A549 (cell line): ENCODE results near the gene C1orf167. TPM values are rescaled to one million over a fixed set of nuclear protein-coding genes. Genes with fewer than 3 reads are reported as not detected.

Source experiments
- ATAC-seq, 2 experiments: fragments of 200-7000 bp in 1 of 2; fragments of >200 bp in 1 of 2; cut with Nextera tagmentation in 1 of 2; cut with Tn5 transposase in 1 of 2; 3 replicates each; pipeline versions ENCODE4 v1.8.0 to v1.9.1; 2018 to 2020; ENCODE audit warnings: mild to moderate bottlenecking in 1 of 2, moderate library complexity in 1 of 2
- CTCF ChIA-PET: fragments of 300-600 bp; sonication (Branson Sonifier 250); formaldehyde crosslinking; extraction: SDS; loops from one replicate; lab custom pipeline; 2021; ENCODE audit warnings: antibody characterized with exemption, inconsistent platforms; lab: Yijun Ruan, JAX
- POLR2A ChIA-PET: fragments of 350-600 bp; formaldehyde crosslinking; extraction: SDS; loops from one replicate; lab custom pipeline; 2021; ENCODE audit warnings: antibody characterized with exemption, inconsistent platforms; lab: Yijun Ruan, JAX
- DNase-seq, 2 experiments: peaks; one replicate each; pipeline versions ENCODE4 v3.0.0 to v3.0.0-alpha.2; 2011 to 2016; ENCODE audit warnings: low read depth in 1 of 2, low spot score in 1 of 2
- FAIRE-seq: peaks from 2 replicates; lab custom pipeline; 2011; peaks lifted over from hg19 to GRCh38; lab: Jason Lieb, UNC
- H3K27ac ChIP-seq, 2 experiments: fragments of >200 bp; sonication (Bioruptor Twin); formaldehyde crosslinking; 3 replicates each; pipeline ENCODE4 v1.5.1; 2016 to 2017
- H3K4me1 ChIP-seq: fragments of >200 bp; sonication (Bioruptor Twin); formaldehyde crosslinking; 3 replicates; pipeline ENCODE4 v1.6.1; 2016
- H3K4me2 ChIP-seq: fragments of >200 bp; sonication (Bioruptor Twin); formaldehyde crosslinking; 3 replicates; pipeline ENCODE4 v1.6.1; 2016
- H3K4me3 ChIP-seq: fragments of >200 bp; sonication (Bioruptor Twin); formaldehyde crosslinking; 3 replicates; pipeline ENCODE4 v1.5.1; 2016
- H3K9me3 ChIP-seq: fragments of >200 bp; sonication (Bioruptor Twin); formaldehyde crosslinking; 3 replicates; pipeline ENCODE4 v1.6.1; 2016
- BHLHE40 ChIP-seq: IDR thresholded peaks from 2 replicates; pipeline ENCODE4 v1.6.1; 2012; ENCODE audit warnings: low read depth, low read length, inconsistent platforms
- CEBPB ChIP-seq, 2 experiments: fragments of >200 bp in 1 of 2; sonication (Bioruptor Twin) in 1 of 2; formaldehyde crosslinking in 1 of 2; IDR thresholded peaks; 2 replicates each; pipeline ENCODE4 v1.6.1; 2012 to 2016
- CHD4 ChIP-seq: fragments of 200-600 bp; sonication (generic); IDR thresholded peaks from 2 replicates; pipeline ENCODE4 v1.6.1; 2016; ENCODE audit warnings: antibody characterized with exemption, mild to moderate bottlenecking, borderline replicate concordance
- EHF ChIP-seq: fragments of 250-450 bp; sonication (Bioruptor Pico); IDR thresholded peaks from 2 replicates; pipeline ENCODE4 v1.5.0; 2020; ENCODE audit warnings: mild to moderate bottlenecking
- ELK1 ChIP-seq: fragments of 150-350 bp; IDR thresholded peaks from 2 replicates; pipeline ENCODE4 v1.6.1; 2014; ENCODE audit warnings: low read depth, mild to moderate bottlenecking, low read length
- EP300 ChIP-seq, 2 experiments: fragments of >200 bp; sonication (Bioruptor Twin); formaldehyde crosslinking; IDR thresholded peaks; 2 replicates in 1 of 2; 3 replicates in 1 of 2; pipeline ENCODE4 v1.6.1; 2016 to 2017
- FOSL2 ChIP-seq, 2 experiments: fragments of 450-650 bp in 1 of 2; fragments of >200 bp in 1 of 2; sonication (Bioruptor Twin) in 1 of 2; formaldehyde crosslinking; IDR thresholded peaks; 2 replicates each; pipeline versions ENCODE4 v1.5.0 to v1.6.1; 2016 to 2020; ENCODE audit warnings: mild to moderate bottlenecking in 1 of 2, moderate library complexity in 1 of 2
- FOXS1 ChIP-seq: fragments of 250-450 bp; sonication (Bioruptor Pico); IDR thresholded peaks from 2 replicates; pipeline ENCODE4 v1.5.0; 2020; ENCODE audit warnings: mild to moderate bottlenecking, moderate library complexity
- GATA3 ChIP-seq: IDR thresholded peaks from 2 replicates; pipeline ENCODE4 v1.6.1; 2012; ENCODE audit warnings: borderline replicate concordance
- HOXB13 ChIP-seq: fragments of 250-450 bp; sonication (Bioruptor Pico); IDR thresholded peaks from 2 replicates; pipeline ENCODE4 v1.5.0; 2020; ENCODE audit warnings: low read depth, mild to moderate bottlenecking, moderate library complexity
- JUN ChIP-seq, 2 experiments: fragments of >200 bp; sonication (Bioruptor Twin); formaldehyde crosslinking; IDR thresholded peaks; 2 replicates in 1 of 2; 3 replicates in 1 of 2; pipeline ENCODE4 v1.6.1; 2016 to 2017
- KDM5A ChIP-seq: fragments of 200-600 bp; sonication (generic); IDR thresholded peaks from 2 replicates; pipeline ENCODE4 v1.6.1; 2016; ENCODE audit warnings: antibody characterized with exemption, mild to moderate bottlenecking
- MAFK ChIP-seq: fragments of 450-650 bp; IDR thresholded peaks from 2 replicates; pipeline ENCODE4 v1.6.1; 2014; ENCODE audit not compliant: partially characterized antibody
- MAZ ChIP-seq: fragments of 150-350 bp; IDR thresholded peaks from 2 replicates; pipeline ENCODE4 v1.6.1; 2014; ENCODE audit warnings: antibody characterized with exemption, low read depth, low read length, borderline replicate concordance
- NFE2L2 ChIP-seq: fragments of 150-350 bp; conservative IDR thresholded peaks from 2 replicates; pipeline ENCODE4 v1.6.1; 2014; ENCODE audit warnings: low read length
- NPAS2 ChIP-seq: fragments of 250-450 bp; sonication (Bioruptor Pico); IDR thresholded peaks from 2 replicates; pipeline ENCODE4 v1.8.0; 2022; ENCODE audit warnings: mild to moderate bottlenecking, moderate library complexity, borderline replicate concordance
- RARB ChIP-seq: fragments of 250-450 bp; sonication (Bioruptor Pico); IDR thresholded peaks from 2 replicates; pipeline ENCODE4 v1.8.0; 2021; ENCODE audit warnings: mild to moderate bottlenecking, moderate library complexity
- RCOR1 ChIP-seq: fragments of 150-350 bp; IDR thresholded peaks from 2 replicates; pipeline ENCODE4 v1.6.1; 2014; ENCODE audit warnings: antibody characterized with exemption, low read length, low read depth
- RFX5 ChIP-seq: fragments of 450-650 bp; IDR thresholded peaks from 2 replicates; pipeline ENCODE4 v1.7.1; 2014; ENCODE audit warnings: antibody characterized with exemption, mild to moderate bottlenecking, moderate library complexity
- RNF2 ChIP-seq: fragments of 200-600 bp; sonication (generic); IDR thresholded peaks from 2 replicates; pipeline ENCODE4 v1.6.1; 2016; ENCODE audit warnings: low read depth, mild to moderate bottlenecking, antibody characterized with exemption, moderate library complexity, borderline replicate concordance
- TFCP2L1 ChIP-seq: fragments of 250-450 bp; sonication (Bioruptor Pico); IDR thresholded peaks from 2 replicates; pipeline ENCODE4 v1.5.0; 2021; ENCODE audit warnings: mild to moderate bottlenecking
- TP53 ChIP-seq: fragments of 250-450 bp; sonication (Bioruptor Pico); IDR thresholded peaks from 2 replicates; pipeline ENCODE4 v1.5.0; 2021; ENCODE audit warnings: mild to moderate bottlenecking, moderate library complexity
- ZC3H11A ChIP-seq: fragments of 450-650 bp; IDR thresholded peaks from 2 replicates; pipeline ENCODE4 v1.6.1; 2014; ENCODE audit warnings: antibody characterized with exemption, mild to moderate bottlenecking
- ZNF302 ChIP-seq: fragments of 250-450 bp; sonication (Bioruptor Pico); IDR thresholded peaks from 2 replicates; pipeline ENCODE4 v1.9.0; 2021; ENCODE audit warnings: inconsistent platforms, mild to moderate bottlenecking, moderate library complexity
- ZSCAN20 ChIP-seq: fragments of 250-450 bp; sonication (Bioruptor Pico); IDR thresholded peaks from 2 replicates; pipeline ENCODE4 v1.8.0; 2022; ENCODE audit warnings: mild to moderate bottlenecking, moderate library complexity
- WGBS: methylation state at CpG from one replicate; pipeline ENCODE4 v1.1.6; 2017; ENCODE audit errors: missing lambda C conversion rate; 5-methylcytosine and 5-hydroxymethylcytosine counted together
- polyA plus RNA-seq, 4 experiments: library from polyadenylated mRNA; depleted of rRNA in 3 of 4; stranded (reverse); fragments of >200 nt; fragmentation: RNase III in 1 of 4; extraction: RNeasy Plus Mini Kit Qiagen cat#74134 plus additional on column Dnase treatment in 1 of 4; gene quantifications; 2 replicates in 3 of 4; 3 replicates in 1 of 4; pipeline ENCODE4 v1.2.3, GENCODE V29; 2011 to 2017
- TF ChIP-seq, protein P1 (sequence below): fragments of 250-450 bp; sonication (Bioruptor Pico); IDR thresholded peaks from 2 replicates; pipeline ENCODE4 v1.5.0; 2020; ENCODE audit warnings: low read depth, mild to moderate bottlenecking, moderate library complexity

C1orf167 gene
- polyA plus RNA-seq, 2 of the 4 experiments (the other 2 are of a cell fraction), result not detected

GRCh38 chr1:11740258-11741192 is 21.5 kb upstream of the C1orf167 start:
- ChIA-PET POLR2A (no interaction called here), CTCF (interaction anchor here (1.0 kb wide), 1 partner anchor 9 kb away, joined by 5 read pairs; no protein-coding TSS in a partner anchor)
- WGBS, result 73% methylated on average over 15 of the region's 15 CpGs
- FAIRE-seq (no peak), DNase-seq (no peak), ATAC-seq (no peak)
- Histone ChIP-seq H3K9me3 (no peaks in the 10 kb centered on the region), H3K4me3 (no peak overlapping the region), H3K4me2 (no peak overlapping the region), H3K27ac (no peak overlapping the region), H3K4me1 (peaks cover 14% of the 10 kb centered on the region)
- TF ChIP-seq NFE2L2 (no peak), TP53 (CRISPR knock-in tag) (no peak), MAFK (no peak), FOSL2 (IDR thresholded peaks at IDR 0.05) (no peak), FOSL2 (CRISPR knock-in tag; IDR thresholded peaks at IDR 0.05) (no peak), ELK1 (no peak), GATA3 (no peak), EP300 (IDR thresholded peaks at IDR 0.05) (no peak), CEBPB (IDR thresholded peaks at IDR 0.05) (no peak), FOXS1 (CRISPR knock-in tag) (no peak), EHF (CRISPR knock-in tag) (no peak), MAZ (no peak), RCOR1 (no peak), ZSCAN20 (CRISPR knock-in tag) (no peak), HOXB13 (CRISPR knock-in tag) (no peak), CHD4 (no peak), RFX5 (no peak), ZNF302 (CRISPR knock-in tag) (no peak), BHLHE40 (no peak)
- TF ChIP-seq, protein P1, sequence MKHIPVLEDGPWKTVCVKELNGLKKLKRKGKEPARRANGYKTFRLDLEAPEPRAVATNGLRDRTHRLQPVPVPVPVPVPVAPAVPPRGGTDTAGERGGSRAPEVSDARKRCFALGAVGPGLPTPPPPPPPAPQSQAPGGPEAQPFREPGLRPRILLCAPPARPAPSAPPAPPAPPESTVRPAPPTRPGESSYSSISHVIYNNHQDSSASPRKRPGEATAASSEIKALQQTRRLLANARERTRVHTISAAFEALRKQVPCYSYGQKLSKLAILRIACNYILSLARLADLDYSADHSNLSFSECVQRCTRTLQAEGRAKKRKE (CRISPR knock-in tag), result no peak

DNA sequence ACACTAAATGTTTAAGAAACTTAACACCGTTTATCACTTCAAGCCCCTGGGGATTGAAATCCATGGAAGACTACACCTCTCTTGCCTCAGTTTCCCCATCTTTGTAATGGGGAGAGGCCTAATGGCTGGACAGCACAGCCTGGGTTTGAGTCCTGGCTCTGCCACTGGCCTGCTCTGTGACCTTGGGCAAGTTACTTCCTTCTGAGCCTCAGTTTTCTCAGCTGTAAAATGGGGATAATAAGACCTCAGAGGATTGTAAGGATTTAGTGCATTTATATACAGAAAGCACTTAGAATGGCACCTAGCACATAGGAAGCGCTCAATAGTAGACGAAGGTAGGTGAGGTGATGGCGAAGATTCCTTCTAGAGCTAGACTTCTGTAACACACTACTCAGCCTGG is 20.5 kb upstream of the C1orf167 start:
- FAIRE-seq, result no peak
- 93% methylated on average over 4 of the region's 4 CpGs for WGBS
- no peak for TF ChIP-seq RCOR1
- no peak for TF ChIP-seq TFCP2L1 (CRISPR knock-in tag)
- TF ChIP-seq RNF2, result no peak
- no peak for TF ChIP-seq CEBPB (IDR thresholded peaks at IDR 0.05)
- TF ChIP-seq ZNF302 (CRISPR knock-in tag), result no peak
- no peak for TF ChIP-seq RARB
- no peak for TF ChIP-seq ZC3H11A
- no peak for TF ChIP-seq JUN (IDR thresholded peaks at IDR 0.05)
- no peak for TF ChIP-seq NPAS2
- TF ChIP-seq KDM5A, result no peak
- ATAC-seq, result no peak
- ChIA-PET CTCF (no interaction called here), POLR2A (no interaction called here)
- Histone ChIP-seq H3K9me3 (no peaks in the 10 kb centered on the region), H3K27ac (no peak overlapping the region), H3K4me1 (peaks cover 14% of the 10 kb centered on the region), H3K4me3 (no peak overlapping the region), H3K4me2 (no peak overlapping the region)
- no peak for DNase-seq
